NCI-H446 (cell line): ENCODE measurements around the gene HTR3B.
"Not testable (repeated sequence)": the region's sequence is repeated elsewhere in the genome, so short reads cannot be mapped to it uniquely, and the experiment has no call there.

Source experiments
- DNase-seq, 2 experiments: peaks; one replicate each; lab custom pipeline; 2025; lab: John Stamatoyannopoulos, UW

HTR3B gene

GRCh38 chr11:113904379-113905101 is at the start of gene HTR3B:
Gene HTR3B, plus strand, starts transcription at chr11:113904796. Its CDS starts 138 bp downstream, at chr11:113904934.
- no peak for DNase-seq

GRCh38 chr11:113855803-113856202 is 48.8 kb upstream of the HTR3B start:
- DNase-seq, result no peak

DNA sequence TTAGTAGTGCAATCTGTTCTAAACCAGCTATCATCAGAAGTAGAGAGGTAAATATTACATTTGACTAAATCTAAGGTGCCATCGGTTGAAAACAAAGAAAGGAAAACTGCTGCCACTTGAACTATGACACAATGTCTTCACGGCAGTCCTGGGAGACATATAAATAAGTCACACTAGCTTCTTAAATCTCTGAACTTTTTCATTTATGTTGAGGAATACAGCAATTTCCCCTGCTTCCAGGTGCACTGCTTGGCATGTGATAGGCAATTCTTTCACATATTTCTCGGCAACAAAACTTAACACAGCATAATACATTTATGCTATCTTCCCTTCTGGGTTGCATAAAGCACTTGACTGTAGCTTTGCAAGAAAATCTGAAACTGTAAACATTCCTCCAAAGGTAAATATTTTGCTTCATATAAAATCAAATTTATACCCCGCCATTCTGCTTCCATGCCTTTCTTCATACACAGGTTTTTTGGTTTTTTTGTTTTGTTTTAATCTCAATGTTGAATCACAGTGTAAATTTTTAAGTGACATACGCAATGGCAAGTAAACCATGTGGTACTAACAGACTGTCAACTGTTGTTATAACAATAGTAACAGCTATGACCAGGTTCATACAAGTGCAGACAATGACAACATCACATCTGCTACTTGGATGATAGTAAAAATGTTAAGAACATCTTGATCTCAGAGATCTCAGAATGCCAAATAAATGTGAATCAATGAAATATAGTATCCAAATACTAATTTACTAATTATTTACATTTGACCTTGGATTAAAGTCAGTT is 47.4 kb upstream of the HTR3B start:
- no peak for DNase-seq

- no peak for DNase-seq
Measured at GRCh38 chr11:113859665-113860064, 44.9 kb upstream of the HTR3B start.

- DNase-seq, result no peak
Measured at GRCh38 chr11:113862435-113862834, 42.2 kb upstream of the HTR3B start.

GRCh38 chr11:113864410-113864809 is 40.2 kb upstream of the HTR3B start:
- DNase-seq, result no peak

DNA sequence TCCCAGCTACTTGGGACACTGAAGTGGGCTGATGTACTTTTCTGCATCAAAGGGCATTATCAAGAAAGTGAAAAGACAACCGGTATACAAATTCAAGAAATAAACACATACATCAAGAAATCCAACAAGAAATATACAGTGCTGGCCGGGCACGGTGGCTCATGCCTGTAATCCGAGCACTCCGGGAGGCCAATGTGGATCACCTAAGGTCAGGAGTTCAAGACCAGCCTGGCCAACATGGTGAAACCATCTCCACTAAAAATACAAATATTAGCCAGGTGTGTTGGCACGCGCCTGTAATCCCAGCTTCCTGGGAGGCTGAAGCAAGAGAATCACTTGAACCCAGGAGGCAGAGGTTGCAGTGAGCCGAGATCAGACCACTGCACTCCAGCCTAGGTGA is 38.7 kb upstream of the HTR3B start:
- DNase-seq, result no peak

- DNase-seq, result no peak
Measured at GRCh38 chr11:113867843-113868503, 36.6 kb upstream of the HTR3B start.

GRCh38 chr11:113871336-113871735 is 33.3 kb upstream of the HTR3B start:
- DNase-seq, result no peak

- DNase-seq, result peak in 1 of 2 experiments; percentile 17
Measured at GRCh38 chr11:113873236-113873626, 31.4 kb upstream of the HTR3B start.

- DNase-seq, result no peak
Measured at GRCh38 chr11:113874096-113874495, 30.5 kb upstream of the HTR3B start.

DNA sequence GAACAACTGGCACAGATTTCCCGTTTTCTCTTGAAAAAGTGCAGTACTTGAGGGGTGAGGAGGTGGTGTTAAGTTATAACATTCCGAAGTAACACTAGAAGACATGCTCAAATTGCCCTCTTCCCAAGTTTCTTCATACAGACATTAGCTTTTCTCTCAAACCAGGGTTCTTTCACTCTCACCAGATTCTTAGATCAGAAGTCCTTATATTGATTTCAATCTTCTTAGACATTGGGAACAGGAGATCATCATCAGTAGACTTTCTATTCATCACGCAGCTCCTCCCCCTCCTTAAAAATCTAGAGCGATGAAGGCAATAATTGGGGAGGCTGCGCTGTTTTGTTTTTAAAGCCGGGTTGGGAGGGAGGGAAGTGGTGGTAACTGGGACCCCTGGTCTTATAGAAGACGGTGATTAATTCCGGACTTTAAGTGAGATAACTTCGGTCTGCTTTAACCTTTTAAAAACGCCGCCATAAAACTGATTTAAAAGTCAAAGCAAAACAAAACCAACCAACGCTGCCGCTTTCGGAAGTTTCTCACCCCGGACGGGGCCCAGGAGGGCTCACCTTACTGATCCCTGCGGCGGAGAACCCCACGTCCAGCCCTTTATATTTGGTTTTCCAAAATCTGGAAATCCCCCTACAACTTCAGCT is 29.9 kb upstream of the HTR3B start:
- DNase-seq, result no peak

- peak; percentile 82 to 98 for DNase-seq
Measured at GRCh38 chr11:113875234-113876073, 29.1 kb upstream of the HTR3B start, which contains the start of gene USP28. Gene USP28, minus strand, starts transcription at chr11:113875572. Its CDS starts 71 bp downstream, at chr11:113875501.

DNA sequence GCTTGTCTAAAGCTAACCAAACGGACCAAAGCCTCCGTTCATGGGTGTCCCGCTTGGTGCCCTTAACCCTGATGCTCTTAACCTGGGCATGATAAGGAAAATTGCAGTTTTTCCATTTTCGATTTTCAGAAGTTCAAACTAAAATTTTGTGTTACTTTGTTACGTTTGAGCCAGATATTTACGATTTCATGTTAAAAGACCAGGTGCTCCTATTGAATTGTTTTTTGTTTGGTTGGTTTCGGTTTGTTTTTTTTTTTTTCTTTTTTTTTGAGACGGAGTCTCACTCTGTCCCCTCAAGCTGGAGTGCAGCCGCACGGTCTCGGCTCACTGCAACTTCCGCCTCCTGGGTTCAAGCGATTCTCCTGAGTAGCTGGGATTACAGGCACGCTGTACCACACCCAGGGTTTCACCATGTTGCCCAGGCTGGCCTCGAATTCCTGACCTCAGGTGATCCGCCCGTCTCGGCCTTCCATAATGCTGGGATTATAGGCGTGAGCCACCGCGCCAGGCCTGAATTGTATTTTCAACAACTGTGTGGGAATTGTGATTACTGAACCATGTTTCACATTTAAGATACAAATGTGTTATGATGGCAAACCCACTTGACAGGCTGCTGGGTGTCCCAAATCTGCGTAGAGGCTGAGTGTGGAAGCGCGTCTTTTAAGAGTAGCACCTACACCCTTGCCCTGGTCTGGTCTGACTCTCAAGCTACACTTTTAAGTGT is 28.4 kb upstream of the HTR3B start:
- DNase-seq, result no peak

GRCh38 chr11:113876798-113877669 is 27.6 kb upstream of the HTR3B start:
- DNase-seq, result no peak

DNA sequence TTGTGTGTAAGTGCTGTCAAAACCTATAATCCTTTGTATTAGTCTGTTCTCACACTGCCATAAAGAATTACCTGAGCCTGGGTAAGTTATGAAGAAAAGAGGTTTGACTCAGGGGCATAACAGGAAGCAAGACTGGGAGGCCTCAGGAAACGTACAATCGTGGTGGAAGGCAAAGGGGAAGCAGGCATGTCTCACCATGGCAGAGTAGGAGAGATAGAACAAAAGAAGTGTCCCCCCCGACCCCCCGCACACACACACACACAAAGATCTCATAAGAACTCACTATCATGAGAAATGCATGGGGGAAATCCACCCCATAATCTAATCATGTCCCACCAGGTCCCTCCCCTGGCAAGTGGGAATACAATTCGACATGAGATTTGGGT is 26.9 kb upstream of the HTR3B start:
- DNase-seq, result no peak

- not testable (repeated sequence) for DNase-seq
Measured at GRCh38 chr11:113879446-113879845, 25.1 kb upstream of the HTR3B start.

- DNase-seq, result no peak
Measured at GRCh38 chr11:113880971-113881370, 23.6 kb upstream of the HTR3B start.

DNA sequence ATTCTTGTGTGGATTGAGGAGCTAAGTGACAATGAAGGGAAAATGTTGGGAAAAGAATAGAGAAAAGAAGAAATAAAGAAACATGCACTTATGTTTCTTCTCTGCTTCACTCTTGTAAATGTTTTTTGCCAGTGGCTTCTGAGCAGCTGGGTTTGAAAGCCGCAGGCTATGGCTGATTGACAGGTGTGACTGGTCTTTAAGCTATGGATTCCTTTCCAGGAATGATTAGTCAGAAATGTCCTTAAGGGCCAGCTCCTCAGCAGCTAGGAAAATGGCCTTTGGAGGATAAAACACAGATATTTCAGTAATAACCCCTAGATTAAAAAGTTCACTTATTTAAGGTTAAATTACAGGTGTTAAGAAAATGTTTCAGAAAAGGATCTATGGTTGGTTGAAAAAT is 22.7 kb upstream of the HTR3B start:
- no peak for DNase-seq
